Effector memory CD8-positive, alpha-beta T cell (primary cell): ENCODE results near the gene SEC14L5.
A peak's percentile ranks its signal among the peaks of the same experiment; 100 is the strongest.

Experiments
- ATAC-seq: fragments of 150-1000 bp; cut with Tn5 transposase; replicated peaks from 2 replicates; pipeline ENCODE4 v1.10.0; 2021; ENCODE audit warnings: mild to moderate bottlenecking, moderate library complexity
- DNase-seq, 3 experiments: peaks; one replicate each; pipeline ENCODE4 v3.0.0; 2021
- H3K27ac Mint-ChIP-seq, 2 donors: one replicate each; pipeline ENCODE4 v1.8.0; 2022; ENCODE audit warnings: mild to moderate bottlenecking in 2 of 2, mixed read lengths in 2 of 2, moderate library complexity in 2 of 2
- H3K27me3 Mint-ChIP-seq, 2 donors: one replicate each; pipeline ENCODE4 v1.8.0; 2022; ENCODE audit warnings: mixed read lengths in 2 of 2
- H3K36me3 Mint-ChIP-seq: one replicate; pipeline ENCODE4 v1.8.0; 2022; ENCODE audit warnings: mild to moderate bottlenecking, moderate library complexity, mixed read lengths; ENCODE audit not compliant: insufficient read depth
- H3K4me1 Mint-ChIP-seq, 2 donors: one replicate each; pipeline ENCODE4 v1.8.0; 2022; ENCODE audit warnings: low read depth in 2 of 2, mixed read lengths in 2 of 2
- H3K4me3 Mint-ChIP-seq, 2 donors: one replicate each; pipeline ENCODE4 v1.8.0; 2022; ENCODE audit warnings: mild to moderate bottlenecking in 2 of 2, mixed read lengths in 2 of 2, moderate library complexity in 2 of 2
- H3K9me3 Mint-ChIP-seq, 2 donors: one replicate each; pipeline ENCODE4 v1.8.0; 2022; ENCODE audit warnings: mixed read lengths in 2 of 2

SEC14L5 gene

GRCh38 chr16:4968879-4969483 lies 10.9 kb downstream of the SEC14L5 start:
- H3K9me3 Mint-ChIP-seq: no peaks in the 10 kb centered on the region
- DNase-seq (no peak), ATAC-seq (no peak)
- H3K4me3 Mint-ChIP-seq: no peak overlapping the region
- no peak overlapping the region for H3K27ac Mint-ChIP-seq
- H3K27me3 Mint-ChIP-seq: peaks cover 0 to 58% of the 10 kb centered on the region in 2 donors
- no peaks in the 10 kb centered on the region for H3K4me1 Mint-ChIP-seq
- H3K36me3 Mint-ChIP-seq: no peaks in the 10 kb centered on the region

GRCh38 chr16:4970010-4970409 lies 11.9 kb downstream of the SEC14L5 start:
- no peak for ATAC-seq
- Mint-ChIP-seq H3K4me1 (no peaks in the 10 kb centered on the region), H3K36me3 (no peaks in the 10 kb centered on the region), H3K27ac (no peak overlapping the region), H3K27me3 (peaks cover 0 to 49% of the 10 kb centered on the region in 2 donors), H3K9me3 (no peaks in the 10 kb centered on the region), H3K4me3 (no peak overlapping the region)
- DNase-seq: no peak

GRCh38 chr16:4972938-4973587 lies 14.9 kb downstream of the SEC14L5 start:
- Mint-ChIP-seq H3K27me3 (peaks cover 8 to 54% of the 10 kb centered on the region in 2 donors), H3K27ac (no peak overlapping the region), H3K4me3 (no peak overlapping the region), H3K9me3 (no peaks in the 10 kb centered on the region), H3K4me1 (no peaks in the 10 kb centered on the region), H3K36me3 (no peaks in the 10 kb centered on the region)
- ATAC-seq: no peak
- DNase-seq: no peak

GRCh38 chr16:4976079-4976478 lies 17.9 kb downstream of the SEC14L5 start:
- Mint-ChIP-seq H3K27ac (no peak overlapping the region), H3K9me3 (no peaks in the 10 kb centered on the region), H3K27me3 (peaks cover 12 to 54% of the 10 kb centered on the region in 2 donors), H3K36me3 (no peaks in the 10 kb centered on the region), H3K4me1 (no peaks in the 10 kb centered on the region), H3K4me3 (no peak overlapping the region)
- no peak for ATAC-seq
- DNase-seq: no peak

- DNase-seq: no peak
- H3K27ac Mint-ChIP-seq: no peak overlapping the region
- H3K9me3 Mint-ChIP-seq: no peaks in the 10 kb centered on the region
- no peak for ATAC-seq
- no peak overlapping the region for H3K4me3 Mint-ChIP-seq
- no peaks in the 10 kb centered on the region for H3K4me1 Mint-ChIP-seq
- H3K36me3 Mint-ChIP-seq: no peaks in the 10 kb centered on the region
- H3K27me3 Mint-ChIP-seq: peaks cover 12 to 54% of the 10 kb centered on the region in 2 donors
These were observed 18.5 kb downstream of the SEC14L5 start for GRCh38 chr16:4976611-4977145.

- ATAC-seq (no peak), DNase-seq (no peak)
- Mint-ChIP-seq H3K4me3 (no peak overlapping the region), H3K36me3 (no peaks in the 10 kb centered on the region), H3K4me1 (no peaks in the 10 kb centered on the region), H3K27me3 (peaks cover 12 to 38% of the 10 kb centered on the region in 2 donors), H3K27ac (no peak overlapping the region), H3K9me3 (no peaks in the 10 kb centered on the region)
These were observed 21.0 kb downstream of the SEC14L5 start for GRCh38 chr16:4979164-4979563.

GRCh38 chr16:4979736-4980660 lies 21.9 kb downstream of the SEC14L5 start:
- ATAC-seq: no peak
- Mint-ChIP-seq H3K9me3 (no peaks in the 10 kb centered on the region), H3K4me1 (no peaks in the 10 kb centered on the region), H3K36me3 (no peaks in the 10 kb centered on the region), H3K4me3 (no peak overlapping the region), H3K27ac (no peak overlapping the region), H3K27me3 (peaks cover 12 to 38% of the 10 kb centered on the region in 2 donors)
- DNase-seq: no peak

- H3K4me3 Mint-ChIP-seq: no peak overlapping the region
- ATAC-seq: no peak
- DNase-seq: no peak
- H3K9me3 Mint-ChIP-seq: no peaks in the 10 kb centered on the region
- H3K27ac Mint-ChIP-seq: no peak overlapping the region
- peaks cover 7 to 35% of the 10 kb centered on the region in 2 donors for H3K27me3 Mint-ChIP-seq
- H3K4me1 Mint-ChIP-seq: no peaks in the 10 kb centered on the region
- no peaks in the 10 kb centered on the region for H3K36me3 Mint-ChIP-seq
These were observed 22.6 kb downstream of the SEC14L5 start for GRCh38 chr16:4980691-4981090.

- ATAC-seq (no peak), DNase-seq (no peak)
- no peaks in the 10 kb centered on the region for H3K36me3 Mint-ChIP-seq
- H3K27me3 Mint-ChIP-seq: peaks cover 4 to 38% of the 10 kb centered on the region in 2 donors
- no peaks in the 10 kb centered on the region for H3K4me1 Mint-ChIP-seq
- no peak overlapping the region for H3K4me3 Mint-ChIP-seq
- H3K9me3 Mint-ChIP-seq: no peaks in the 10 kb centered on the region
- no peak overlapping the region for H3K27ac Mint-ChIP-seq
These were observed 23.3 kb downstream of the SEC14L5 start for GRCh38 chr16:4981473-4981872.

GRCh38 chr16:4982056-4982867 lies 24.1 kb downstream of the SEC14L5 start:
- Mint-ChIP-seq H3K27me3 (peaks cover 4 to 46% of the 10 kb centered on the region in 2 donors), H3K4me1 (no peaks in the 10 kb centered on the region), H3K36me3 (no peaks in the 10 kb centered on the region), H3K4me3 (no peak overlapping the region), H3K27ac (no peak overlapping the region), H3K9me3 (no peaks in the 10 kb centered on the region)
- ATAC-seq (no peak), DNase-seq (no peak)

- H3K9me3 Mint-ChIP-seq: no peaks in the 10 kb centered on the region
- no peak overlapping the region for H3K4me3 Mint-ChIP-seq
- no peak for ATAC-seq
- H3K27ac Mint-ChIP-seq: no peak overlapping the region
- H3K4me1 Mint-ChIP-seq: peaks cover 2 to 3% of the 10 kb centered on the region in 2 donors
- no peak for DNase-seq
- H3K27me3 Mint-ChIP-seq: peaks cover 13 to 59% of the 10 kb centered on the region in 2 donors
- no peaks in the 10 kb centered on the region for H3K36me3 Mint-ChIP-seq
These were observed 26.3 kb downstream of the SEC14L5 start for GRCh38 chr16:4984174-4984990.

- no peak for DNase-seq
- peaks cover 25 to 50% of the 10 kb centered on the region in 2 donors for H3K27me3 Mint-ChIP-seq
- ATAC-seq: no peak
- H3K4me1 Mint-ChIP-seq: peaks cover 2 to 3% of the 10 kb centered on the region in 2 donors
- peak overlapping the region in 1 of 2 donors; percentile 62 for H3K27ac Mint-ChIP-seq
- H3K9me3 Mint-ChIP-seq: no peaks in the 10 kb centered on the region
- no peak overlapping the region for H3K4me3 Mint-ChIP-seq
- H3K36me3 Mint-ChIP-seq: peaks cover 3% of the 10 kb centered on the region
These were observed 29.1 kb downstream of the SEC14L5 start for GRCh38 chr16:4987250-4987579.
